Esophagus muscularis mucosa (tissue), 4 donors: ENCODE data around the gene TFAP2C.

Source experiments
- CTCF ChIP-seq, 3 experiments: fragments of 200-600 bp in 2 of 3; fragments of 450-650 bp in 1 of 3; sonication (generic) in 2 of 3; IDR thresholded peaks; one replicate each; pipeline ENCODE4 v1.5.1; 2017 to 2019; ENCODE audit warnings: antibody characterized with exemption in 3 of 3, mild to moderate bottlenecking in 2 of 3, moderate library complexity in 1 of 3
- EP300 ChIP-seq: sonication (generic); formaldehyde crosslinking; IDR thresholded peaks from one replicate; pipeline ENCODE4 v1.6.1; 2017; ENCODE audit warnings: antibody characterized with exemption
- POLR2A ChIP-seq: fragments of 450-650 bp; IDR thresholded peaks from one replicate; pipeline ENCODE4 v1.6.1; 2017; ENCODE audit warnings: antibody characterized with exemption, moderate library complexity, mild to moderate bottlenecking, low read depth

GRCh38 chr20:56665806-56666205, 36.7 kb downstream of the TFAP2C start:
- TF ChIP-seq POLR2A (no peak), CTCF (IDR thresholded peaks at IDR 0.05) (no peak), EP300 (no peak)
